H1 (cell line): ENCODE measurements around the gene RTCA. TPM values are rescaled to one million over a fixed set of nuclear protein-coding genes. Genes with fewer than 3 reads are reported as not detected.

Experiments used
- BCL11A ChIP-seq, 2 experiments: IDR thresholded peaks; one replicate each; pipeline ENCODE4 v1.6.1; 2011; ENCODE audit warnings: low read depth in 2 of 2, low read length in 2 of 2, mild to moderate bottlenecking in 2 of 2
- BRCA1 ChIP-seq: IDR thresholded peaks from 2 replicates; pipeline ENCODE4 v1.6.1; 2012; ENCODE audit warnings: low read depth, low read length, improper control_type of control experiment
- CBX8 ChIP-seq: fragments of 300-800, 300-1000 bp; sonication (generic); IDR thresholded peaks from 2 replicates; pipeline ENCODE4 v1.7.1; 2016; ENCODE audit warnings: low read depth, low read length, borderline replicate concordance
- KDM1A ChIP-seq: fragments of 200-600, 300-600 bp; sonication (generic); IDR thresholded peaks from 2 replicates; pipeline ENCODE4 v1.7.1; 2016; ENCODE audit warnings: mild to moderate bottlenecking, low read length, borderline replicate concordance
- NRF1 ChIP-seq: IDR thresholded peaks from 2 replicates; pipeline ENCODE4 v1.6.1; 2011; ENCODE audit warnings: mild to moderate bottlenecking, low read depth, low read length, improper control_type of control experiment
- POLR2AphosphoS5 ChIP-seq: IDR thresholded peaks from 2 replicates; pipeline ENCODE4 v1.6.1; 2011; ENCODE audit warnings: low read depth, low read length
- SP4 ChIP-seq: IDR thresholded peaks from 2 replicates; pipeline ENCODE4 v1.6.1; 2012; ENCODE audit warnings: low read length, inconsistent platforms
- YY1 ChIP-seq: IDR thresholded peaks from 2 replicates; pipeline ENCODE4 v1.6.1; 2011; ENCODE audit warnings: low read depth, mild to moderate bottlenecking, low read length
- ZNF274 ChIP-seq: IDR thresholded peaks from 2 replicates; pipeline ENCODE4 v1.7.0; 2012; ENCODE audit warnings: low read length, borderline replicate concordance; ENCODE audit errors: extremely low read depth
- polyA plus RNA-seq, 7 experiments: library from polyadenylated mRNA; depleted of rRNA in 3 of 7; stranded (reverse) in 5 of 7; unstranded in 2 of 7; fragments of >200 nt in 5 of 7; fragments of 200-250 nt in 2 of 7; gene quantifications; 1 replicate in 5 of 7; 2 replicates in 1 of 7; 4 replicates in 1 of 7; pipeline versions ENCODE4 v1.2.1 to v1.2.3, GENCODE V29; 2011 to 2013; ENCODE audit warnings: missing spikeins in 2 of 7, mixed read lengths in 2 of 7
- total RNA-seq: library from RNA; stranded (reverse); fragmentation: NEBNext Ultra II Directional; extraction: Animal tissue kit (Norgen Biotek cat#: 25700); gene quantifications from 2 replicates; pipeline ENCODE4 v1.2.1, GENCODE V29; 2021
- TF ChIP-seq, protein P1 (sequence below): fragments of 300-600 bp; sonication (generic); IDR thresholded peaks from 2 replicates; pipeline ENCODE4 v1.7.1; 2012; ENCODE audit warnings: low read length, moderate library complexity, mild to moderate bottlenecking, inconsistent platforms; ENCODE audit not compliant: insufficient replicate concordance
- TF ChIP-seq, protein P2 (sequence below): IDR thresholded peaks from 2 replicates; pipeline ENCODE4 v1.6.1; 2012; ENCODE audit warnings: low read length, inconsistent platforms

RTCA gene
- total and polyA plus RNA-seq, 2 of the 8 experiments (the other 6 are each of a cell fraction or from before 2014, with no cell fraction given) = 13.8 to 31.6 TPM

DNA sequence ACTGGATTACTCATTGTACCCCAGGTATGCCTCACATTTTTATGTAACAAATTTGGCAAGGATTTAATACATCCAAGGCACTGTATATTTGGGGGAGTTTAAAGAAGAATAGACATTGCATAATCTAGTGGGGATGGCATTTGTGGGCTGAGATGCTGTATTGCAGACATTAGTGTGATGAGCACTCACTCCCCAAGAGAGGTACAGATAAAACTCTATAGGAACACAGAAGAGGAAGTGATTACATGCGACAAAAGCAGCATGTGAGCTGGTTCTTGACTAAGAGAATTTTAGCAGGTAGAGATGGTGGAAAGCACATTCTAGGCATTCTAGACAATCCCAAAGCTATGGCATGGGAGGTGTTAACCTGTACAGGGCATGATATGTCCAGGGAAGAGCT, 62.1 kb downstream of the RTCA start (continued):
- TF ChIP-seq, protein P1, sequence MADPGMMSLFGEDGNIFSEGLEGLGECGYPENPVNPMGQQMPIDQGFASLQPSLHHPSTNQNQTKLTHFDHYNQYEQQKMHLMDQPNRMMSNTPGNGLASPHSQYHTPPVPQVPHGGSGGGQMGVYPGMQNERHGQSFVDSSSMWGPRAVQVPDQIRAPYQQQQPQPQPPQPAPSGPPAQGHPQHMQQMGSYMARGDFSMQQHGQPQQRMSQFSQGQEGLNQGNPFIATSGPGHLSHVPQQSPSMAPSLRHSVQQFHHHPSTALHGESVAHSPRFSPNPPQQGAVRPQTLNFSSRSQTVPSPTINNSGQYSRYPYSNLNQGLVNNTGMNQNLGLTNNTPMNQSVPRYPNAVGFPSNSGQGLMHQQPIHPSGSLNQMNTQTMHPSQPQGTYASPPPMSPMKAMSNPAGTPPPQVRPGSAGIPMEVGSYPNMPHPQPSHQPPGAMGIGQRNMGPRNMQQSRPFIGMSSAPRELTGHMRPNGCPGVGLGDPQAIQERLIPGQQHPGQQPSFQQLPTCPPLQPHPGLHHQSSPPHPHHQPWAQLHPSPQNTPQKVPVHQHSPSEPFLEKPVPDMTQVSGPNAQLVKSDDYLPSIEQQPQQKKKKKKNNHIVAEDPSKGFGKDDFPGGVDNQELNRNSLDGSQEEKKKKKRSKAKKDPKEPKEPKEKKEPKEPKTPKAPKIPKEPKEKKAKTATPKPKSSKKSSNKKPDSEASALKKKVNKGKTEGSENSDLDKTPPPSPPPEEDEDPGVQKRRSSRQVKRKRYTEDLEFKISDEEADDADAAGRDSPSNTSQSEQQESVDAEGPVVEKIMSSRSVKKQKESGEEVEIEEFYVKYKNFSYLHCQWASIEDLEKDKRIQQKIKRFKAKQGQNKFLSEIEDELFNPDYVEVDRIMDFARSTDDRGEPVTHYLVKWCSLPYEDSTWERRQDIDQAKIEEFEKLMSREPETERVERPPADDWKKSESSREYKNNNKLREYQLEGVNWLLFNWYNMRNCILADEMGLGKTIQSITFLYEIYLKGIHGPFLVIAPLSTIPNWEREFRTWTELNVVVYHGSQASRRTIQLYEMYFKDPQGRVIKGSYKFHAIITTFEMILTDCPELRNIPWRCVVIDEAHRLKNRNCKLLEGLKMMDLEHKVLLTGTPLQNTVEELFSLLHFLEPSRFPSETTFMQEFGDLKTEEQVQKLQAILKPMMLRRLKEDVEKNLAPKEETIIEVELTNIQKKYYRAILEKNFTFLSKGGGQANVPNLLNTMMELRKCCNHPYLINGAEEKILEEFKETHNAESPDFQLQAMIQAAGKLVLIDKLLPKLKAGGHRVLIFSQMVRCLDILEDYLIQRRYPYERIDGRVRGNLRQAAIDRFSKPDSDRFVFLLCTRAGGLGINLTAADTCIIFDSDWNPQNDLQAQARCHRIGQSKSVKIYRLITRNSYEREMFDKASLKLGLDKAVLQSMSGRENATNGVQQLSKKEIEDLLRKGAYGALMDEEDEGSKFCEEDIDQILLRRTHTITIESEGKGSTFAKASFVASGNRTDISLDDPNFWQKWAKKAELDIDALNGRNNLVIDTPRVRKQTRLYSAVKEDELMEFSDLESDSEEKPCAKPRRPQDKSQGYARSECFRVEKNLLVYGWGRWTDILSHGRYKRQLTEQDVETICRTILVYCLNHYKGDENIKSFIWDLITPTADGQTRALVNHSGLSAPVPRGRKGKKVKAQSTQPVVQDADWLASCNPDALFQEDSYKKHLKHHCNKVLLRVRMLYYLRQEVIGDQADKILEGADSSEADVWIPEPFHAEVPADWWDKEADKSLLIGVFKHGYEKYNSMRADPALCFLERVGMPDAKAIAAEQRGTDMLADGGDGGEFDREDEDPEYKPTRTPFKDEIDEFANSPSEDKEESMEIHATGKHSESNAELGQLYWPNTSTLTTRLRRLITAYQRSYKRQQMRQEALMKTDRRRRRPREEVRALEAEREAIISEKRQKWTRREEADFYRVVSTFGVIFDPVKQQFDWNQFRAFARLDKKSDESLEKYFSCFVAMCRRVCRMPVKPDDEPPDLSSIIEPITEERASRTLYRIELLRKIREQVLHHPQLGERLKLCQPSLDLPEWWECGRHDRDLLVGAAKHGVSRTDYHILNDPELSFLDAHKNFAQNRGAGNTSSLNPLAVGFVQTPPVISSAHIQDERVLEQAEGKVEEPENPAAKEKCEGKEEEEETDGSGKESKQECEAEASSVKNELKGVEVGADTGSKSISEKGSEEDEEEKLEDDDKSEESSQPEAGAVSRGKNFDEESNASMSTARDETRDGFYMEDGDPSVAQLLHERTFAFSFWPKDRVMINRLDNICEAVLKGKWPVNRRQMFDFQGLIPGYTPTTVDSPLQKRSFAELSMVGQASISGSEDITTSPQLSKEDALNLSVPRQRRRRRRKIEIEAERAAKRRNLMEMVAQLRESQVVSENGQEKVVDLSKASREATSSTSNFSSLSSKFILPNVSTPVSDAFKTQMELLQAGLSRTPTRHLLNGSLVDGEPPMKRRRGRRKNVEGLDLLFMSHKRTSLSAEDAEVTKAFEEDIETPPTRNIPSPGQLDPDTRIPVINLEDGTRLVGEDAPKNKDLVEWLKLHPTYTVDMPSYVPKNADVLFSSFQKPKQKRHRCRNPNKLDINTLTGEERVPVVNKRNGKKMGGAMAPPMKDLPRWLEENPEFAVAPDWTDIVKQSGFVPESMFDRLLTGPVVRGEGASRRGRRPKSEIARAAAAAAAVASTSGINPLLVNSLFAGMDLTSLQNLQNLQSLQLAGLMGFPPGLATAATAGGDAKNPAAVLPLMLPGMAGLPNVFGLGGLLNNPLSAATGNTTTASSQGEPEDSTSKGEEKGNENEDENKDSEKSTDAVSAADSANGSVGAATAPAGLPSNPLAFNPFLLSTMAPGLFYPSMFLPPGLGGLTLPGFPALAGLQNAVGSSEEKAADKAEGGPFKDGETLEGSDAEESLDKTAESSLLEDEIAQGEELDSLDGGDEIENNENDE = no peak
- TF ChIP-seq, protein P2, sequence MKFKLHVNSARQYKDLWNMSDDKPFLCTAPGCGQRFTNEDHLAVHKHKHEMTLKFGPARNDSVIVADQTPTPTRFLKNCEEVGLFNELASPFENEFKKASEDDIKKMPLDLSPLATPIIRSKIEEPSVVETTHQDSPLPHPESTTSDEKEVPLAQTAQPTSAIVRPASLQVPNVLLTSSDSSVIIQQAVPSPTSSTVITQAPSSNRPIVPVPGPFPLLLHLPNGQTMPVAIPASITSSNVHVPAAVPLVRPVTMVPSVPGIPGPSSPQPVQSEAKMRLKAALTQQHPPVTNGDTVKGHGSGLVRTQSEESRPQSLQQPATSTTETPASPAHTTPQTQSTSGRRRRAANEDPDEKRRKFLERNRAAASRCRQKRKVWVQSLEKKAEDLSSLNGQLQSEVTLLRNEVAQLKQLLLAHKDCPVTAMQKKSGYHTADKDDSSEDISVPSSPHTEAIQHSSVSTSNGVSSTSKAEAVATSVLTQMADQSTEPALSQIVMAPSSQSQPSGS = no peak
- TF ChIP-seq YY1 (no peak), BRCA1 (no peak), NRF1 (no peak), CBX8 (no peak), BCL11A (IDR thresholded peaks at IDR 0.05; ENCODE audit: low read depth in 2 of 2, low read length in 2 of 2) (no peak), SP4 (no peak), POLR2AphosphoS5 (no peak), KDM1A (no peak), ZNF274 (no peak)
